GM12874 (cell line): Measurements from ENCODE around the gene RNPEPL1.

ENCODE experiments used
- CTCF ChIP-seq: IDR thresholded peaks from 2 replicates; pipeline ENCODE4 v1.5.1; 2011; ENCODE audit warnings: low read depth, mild to moderate bottlenecking, control low read depth, low read length, moderate library complexity; ENCODE audit not compliant: insufficient read depth

The RNPEPL1 gene

GRCh38 chr2:240567872-240568677 is at the start of gene RNPEPL1:
RNPEPL1 (plus strand) TSS chr2:240568484; CDS start chr2:240568587, 103 bp downstream.
- no peak for TF ChIP-seq CTCF

- no peak for TF ChIP-seq CTCF
Observed at GRCh38 chr2:240518981-240519380, 49.3 kb upstream of the RNPEPL1 start.

GRCh38 chr2:240519396-240520129 is 48.7 kb upstream of the RNPEPL1 start:
- no peak for TF ChIP-seq CTCF

GRCh38 chr2:240520130-240520973 is 47.9 kb upstream of the RNPEPL1 start:
- TF ChIP-seq CTCF: no peak

GRCh38 chr2:240520974-240521350 is 47.3 kb upstream of the RNPEPL1 start:
- TF ChIP-seq CTCF: no peak

- TF ChIP-seq CTCF: no peak
Observed at GRCh38 chr2:240522406-240522805, 45.9 kb upstream of the RNPEPL1 start.
